ENCODE data around the gene KRT7. TPM values are rescaled to one million over a fixed set of nuclear protein-coding genes. Genes with fewer than 3 reads are reported as not detected.

Gene KRT7
- total and polyA plus RNA-seq, 9 of the 15 experiments (the other 6 are each of a cell fraction or from before 2014, with no cell fraction given), result 1.4 TPM; not detected in 8

DNA sequence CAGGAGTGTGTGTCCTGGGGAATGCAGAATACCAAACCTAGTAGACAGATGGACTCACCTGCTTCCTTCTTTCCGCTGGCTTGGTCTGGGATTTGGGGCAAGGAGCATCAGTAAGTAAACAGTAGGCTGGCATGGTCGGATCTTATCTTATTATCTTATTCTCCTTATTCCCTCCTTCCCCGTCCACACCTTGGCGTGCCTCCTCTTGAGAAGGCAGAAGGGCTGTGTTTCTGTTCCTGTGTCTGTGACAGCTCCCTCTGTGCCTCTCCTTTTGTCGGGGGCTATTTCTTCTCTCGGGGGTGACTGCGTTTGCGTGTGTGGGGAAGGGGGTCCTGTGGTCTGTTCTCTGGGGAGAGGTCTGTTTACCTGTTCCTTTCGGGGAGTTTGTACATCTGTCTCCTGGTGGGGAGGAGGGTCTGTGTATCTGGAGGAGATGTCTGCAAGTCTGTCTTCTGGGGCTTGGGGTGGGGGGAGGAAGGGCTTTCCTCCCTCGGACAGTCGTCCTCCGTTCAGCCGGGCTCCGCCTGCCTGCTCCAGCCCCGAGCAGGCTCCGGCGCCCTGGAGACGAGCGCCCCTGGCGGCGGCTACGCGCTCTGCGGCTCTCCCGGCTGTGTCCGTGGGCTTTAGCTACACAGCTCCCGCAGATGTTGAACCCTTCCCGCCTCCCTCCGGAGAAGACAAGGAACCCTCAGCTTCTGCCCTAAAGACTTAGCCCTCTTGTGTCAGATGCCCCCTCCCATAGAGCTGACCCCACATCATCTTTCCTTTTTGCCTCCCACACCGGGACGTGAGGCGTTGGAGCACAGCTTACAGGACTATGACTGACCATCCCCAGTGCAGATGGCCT is 45.8 kb downstream of the KRT7 start (continued):
- TF ChIP-seq BHLHE40 (IDR thresholded peaks at IDR 0.05; ENCODE audit: low read length), result no peak
- TF ChIP-seq CC2D1A (IDR thresholded peaks at IDR 0.05), result no peak
- 0 out of 2 replicates have a peak, but pooled peaks have one; percentile 21 for TF ChIP-seq ATF7 (IDR thresholded peaks at IDR 0.05)
- 0 out of 2 replicates have a peak, but pooled peaks have one; percentile 63 for TF ChIP-seq ZNF197 (CRISPR knock-in tag; IDR thresholded peaks at IDR 0.05; ENCODE audit: low read depth)
- TF ChIP-seq HSF4 (CRISPR knock-in tag; IDR thresholded peaks at IDR 0.05; ENCODE audit: borderline replicate concordance), result no peak
- no peak for TF ChIP-seq FOXK1 (CRISPR knock-in tag; IDR thresholded peaks at IDR 0.05; ENCODE audit: borderline replicate concordance)
- no peak for TF ChIP-seq NR3C1 (CRISPR knock-in tag; IDR thresholded peaks at IDR 0.05)
- TF ChIP-seq, protein P1, sequence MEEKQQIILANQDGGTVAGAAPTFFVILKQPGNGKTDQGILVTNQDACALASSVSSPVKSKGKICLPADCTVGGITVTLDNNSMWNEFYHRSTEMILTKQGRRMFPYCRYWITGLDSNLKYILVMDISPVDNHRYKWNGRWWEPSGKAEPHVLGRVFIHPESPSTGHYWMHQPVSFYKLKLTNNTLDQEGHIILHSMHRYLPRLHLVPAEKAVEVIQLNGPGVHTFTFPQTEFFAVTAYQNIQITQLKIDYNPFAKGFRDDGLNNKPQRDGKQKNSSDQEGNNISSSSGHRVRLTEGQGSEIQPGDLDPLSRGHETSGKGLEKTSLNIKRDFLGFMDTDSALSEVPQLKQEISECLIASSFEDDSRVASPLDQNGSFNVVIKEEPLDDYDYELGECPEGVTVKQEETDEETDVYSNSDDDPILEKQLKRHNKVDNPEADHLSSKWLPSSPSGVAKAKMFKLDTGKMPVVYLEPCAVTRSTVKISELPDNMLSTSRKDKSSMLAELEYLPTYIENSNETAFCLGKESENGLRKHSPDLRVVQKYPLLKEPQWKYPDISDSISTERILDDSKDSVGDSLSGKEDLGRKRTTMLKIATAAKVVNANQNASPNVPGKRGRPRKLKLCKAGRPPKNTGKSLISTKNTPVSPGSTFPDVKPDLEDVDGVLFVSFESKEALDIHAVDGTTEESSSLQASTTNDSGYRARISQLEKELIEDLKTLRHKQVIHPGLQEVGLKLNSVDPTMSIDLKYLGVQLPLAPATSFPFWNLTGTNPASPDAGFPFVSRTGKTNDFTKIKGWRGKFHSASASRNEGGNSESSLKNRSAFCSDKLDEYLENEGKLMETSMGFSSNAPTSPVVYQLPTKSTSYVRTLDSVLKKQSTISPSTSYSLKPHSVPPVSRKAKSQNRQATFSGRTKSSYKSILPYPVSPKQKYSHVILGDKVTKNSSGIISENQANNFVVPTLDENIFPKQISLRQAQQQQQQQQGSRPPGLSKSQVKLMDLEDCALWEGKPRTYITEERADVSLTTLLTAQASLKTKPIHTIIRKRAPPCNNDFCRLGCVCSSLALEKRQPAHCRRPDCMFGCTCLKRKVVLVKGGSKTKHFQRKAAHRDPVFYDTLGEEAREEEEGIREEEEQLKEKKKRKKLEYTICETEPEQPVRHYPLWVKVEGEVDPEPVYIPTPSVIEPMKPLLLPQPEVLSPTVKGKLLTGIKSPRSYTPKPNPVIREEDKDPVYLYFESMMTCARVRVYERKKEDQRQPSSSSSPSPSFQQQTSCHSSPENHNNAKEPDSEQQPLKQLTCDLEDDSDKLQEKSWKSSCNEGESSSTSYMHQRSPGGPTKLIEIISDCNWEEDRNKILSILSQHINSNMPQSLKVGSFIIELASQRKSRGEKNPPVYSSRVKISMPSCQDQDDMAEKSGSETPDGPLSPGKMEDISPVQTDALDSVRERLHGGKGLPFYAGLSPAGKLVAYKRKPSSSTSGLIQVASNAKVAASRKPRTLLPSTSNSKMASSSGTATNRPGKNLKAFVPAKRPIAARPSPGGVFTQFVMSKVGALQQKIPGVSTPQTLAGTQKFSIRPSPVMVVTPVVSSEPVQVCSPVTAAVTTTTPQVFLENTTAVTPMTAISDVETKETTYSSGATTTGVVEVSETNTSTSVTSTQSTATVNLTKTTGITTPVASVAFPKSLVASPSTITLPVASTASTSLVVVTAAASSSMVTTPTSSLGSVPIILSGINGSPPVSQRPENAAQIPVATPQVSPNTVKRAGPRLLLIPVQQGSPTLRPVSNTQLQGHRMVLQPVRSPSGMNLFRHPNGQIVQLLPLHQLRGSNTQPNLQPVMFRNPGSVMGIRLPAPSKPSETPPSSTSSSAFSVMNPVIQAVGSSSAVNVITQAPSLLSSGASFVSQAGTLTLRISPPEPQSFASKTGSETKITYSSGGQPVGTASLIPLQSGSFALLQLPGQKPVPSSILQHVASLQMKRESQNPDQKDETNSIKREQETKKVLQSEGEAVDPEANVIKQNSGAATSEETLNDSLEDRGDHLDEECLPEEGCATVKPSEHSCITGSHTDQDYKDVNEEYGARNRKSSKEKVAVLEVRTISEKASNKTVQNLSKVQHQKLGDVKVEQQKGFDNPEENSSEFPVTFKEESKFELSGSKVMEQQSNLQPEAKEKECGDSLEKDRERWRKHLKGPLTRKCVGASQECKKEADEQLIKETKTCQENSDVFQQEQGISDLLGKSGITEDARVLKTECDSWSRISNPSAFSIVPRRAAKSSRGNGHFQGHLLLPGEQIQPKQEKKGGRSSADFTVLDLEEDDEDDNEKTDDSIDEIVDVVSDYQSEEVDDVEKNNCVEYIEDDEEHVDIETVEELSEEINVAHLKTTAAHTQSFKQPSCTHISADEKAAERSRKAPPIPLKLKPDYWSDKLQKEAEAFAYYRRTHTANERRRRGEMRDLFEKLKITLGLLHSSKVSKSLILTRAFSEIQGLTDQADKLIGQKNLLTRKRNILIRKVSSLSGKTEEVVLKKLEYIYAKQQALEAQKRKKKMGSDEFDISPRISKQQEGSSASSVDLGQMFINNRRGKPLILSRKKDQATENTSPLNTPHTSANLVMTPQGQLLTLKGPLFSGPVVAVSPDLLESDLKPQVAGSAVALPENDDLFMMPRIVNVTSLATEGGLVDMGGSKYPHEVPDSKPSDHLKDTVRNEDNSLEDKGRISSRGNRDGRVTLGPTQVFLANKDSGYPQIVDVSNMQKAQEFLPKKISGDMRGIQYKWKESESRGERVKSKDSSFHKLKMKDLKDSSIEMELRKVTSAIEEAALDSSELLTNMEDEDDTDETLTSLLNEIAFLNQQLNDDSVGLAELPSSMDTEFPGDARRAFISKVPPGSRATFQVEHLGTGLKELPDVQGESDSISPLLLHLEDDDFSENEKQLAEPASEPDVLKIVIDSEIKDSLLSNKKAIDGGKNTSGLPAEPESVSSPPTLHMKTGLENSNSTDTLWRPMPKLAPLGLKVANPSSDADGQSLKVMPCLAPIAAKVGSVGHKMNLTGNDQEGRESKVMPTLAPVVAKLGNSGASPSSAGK (IDR thresholded peaks at IDR 0.05), result peak; percentile 27; the same call in 1 of the 2 replicates
- TF ChIP-seq FIP1L1 (IDR thresholded peaks at IDR 0.05; ENCODE audit: low read depth, low read length, poor library complexity, severe bottlenecking), result no peak
- 0 out of 2 replicates have a peak, but pooled peaks have one; percentile 12 for TF ChIP-seq HDAC8 (tag; IDR thresholded peaks at IDR 0.05)
- TF ChIP-seq, protein P2, sequence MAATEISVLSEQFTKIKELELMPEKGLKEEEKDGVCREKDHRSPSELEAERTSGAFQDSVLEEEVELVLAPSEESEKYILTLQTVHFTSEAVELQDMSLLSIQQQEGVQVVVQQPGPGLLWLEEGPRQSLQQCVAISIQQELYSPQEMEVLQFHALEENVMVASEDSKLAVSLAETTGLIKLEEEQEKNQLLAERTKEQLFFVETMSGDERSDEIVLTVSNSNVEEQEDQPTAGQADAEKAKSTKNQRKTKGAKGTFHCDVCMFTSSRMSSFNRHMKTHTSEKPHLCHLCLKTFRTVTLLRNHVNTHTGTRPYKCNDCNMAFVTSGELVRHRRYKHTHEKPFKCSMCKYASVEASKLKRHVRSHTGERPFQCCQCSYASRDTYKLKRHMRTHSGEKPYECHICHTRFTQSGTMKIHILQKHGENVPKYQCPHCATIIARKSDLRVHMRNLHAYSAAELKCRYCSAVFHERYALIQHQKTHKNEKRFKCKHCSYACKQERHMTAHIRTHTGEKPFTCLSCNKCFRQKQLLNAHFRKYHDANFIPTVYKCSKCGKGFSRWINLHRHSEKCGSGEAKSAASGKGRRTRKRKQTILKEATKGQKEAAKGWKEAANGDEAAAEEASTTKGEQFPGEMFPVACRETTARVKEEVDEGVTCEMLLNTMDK (IDR thresholded peaks at IDR 0.05; ENCODE audit: borderline replicate concordance, insufficient read depth, low read depth, low read length, poor library complexity, severe bottlenecking), result peak; percentile 46
- peak; percentile 56 to 65; a peak in 2 of 4 replicates for TF ChIP-seq TEAD1 (CRISPR knock-in tag; IDR thresholded peaks at IDR 0.05)
- no peak for TF ChIP-seq HMG20A (CRISPR knock-in tag; conservative IDR thresholded peaks at IDR 0.05)
- TF ChIP-seq RUNX1 (IDR thresholded peaks at IDR 0.05; ENCODE audit: low read depth), result no peak

All from K562 (cell line).